Retinal pigment epithelial cell (primary cell): ENCODE measurements around the gene ETV3.
A peak's percentile ranks its signal among the peaks of the same experiment; 100 is the strongest.
"Not testable (repeated sequence)": the region's sequence is repeated elsewhere in the genome, so short reads cannot be mapped to it uniquely, and the experiment has no call there.

Experiments used
- DNase-seq: peaks from one replicate; pipeline ENCODE4 v3.0.0-alpha.2; 2010; ENCODE audit warnings: low read depth
- H3K4me3 ChIP-seq: 2 replicates; pipeline ENCODE4 v1.5.1; 2011; ENCODE audit warnings: mild to moderate bottlenecking, low read length, control low read depth, moderate library complexity
- CTCF ChIP-seq: conservative IDR thresholded peaks from 2 replicates; pipeline ENCODE4 v1.5.1; 2011; ENCODE audit warnings: low read depth, low read length, control low read depth, inconsistent platforms

ETV3 gene

GRCh38 chr1:157138220-157139051 lies at the start of gene ETV3:
Gene ETV3 (minus strand): TSS chr1:157138395. CDS start chr1:157136352, 2,043 bp downstream.
- peak; percentile 75 for DNase-seq
- H3K4me3 ChIP-seq: peak within 1 kb of the TSS; percentile 96
- no peak for TF ChIP-seq CTCF

- TF ChIP-seq CTCF: no peak
- no peak overlapping the region for H3K4me3 ChIP-seq
- no peak for DNase-seq
Observed at GRCh38 chr1:157186281-157186992, 48.2 kb upstream of the ETV3 start.

- no peak for TF ChIP-seq CTCF
- H3K4me3 ChIP-seq: no peak overlapping the region
- DNase-seq: no peak
Observed at GRCh38 chr1:157183870-157184269, 45.7 kb upstream of the ETV3 start.

- not testable (repeated sequence) for DNase-seq, H3K4me3 ChIP-seq
Observed at GRCh38 chr1:157182371-157182770, 44.2 kb upstream of the ETV3 start.

- no peak for DNase-seq
- H3K4me3 ChIP-seq: no peak overlapping the region
- no peak for TF ChIP-seq CTCF
Observed at GRCh38 chr1:157181790-157182189, 43.6 kb upstream of the ETV3 start.

GRCh38 chr1:157181258-157181657 lies 43.1 kb upstream of the ETV3 start:
- no peak overlapping the region for H3K4me3 ChIP-seq
- no peak for TF ChIP-seq CTCF
- DNase-seq: no peak

GRCh38 chr1:157178490-157178889 lies 40.3 kb upstream of the ETV3 start:
- H3K4me3 ChIP-seq: no peak overlapping the region
- no peak for TF ChIP-seq CTCF
- DNase-seq: no peak
